ENCODE measurements around the gene INPP5A. TPM values are rescaled to one million over a fixed set of nuclear protein-coding genes. Genes with fewer than 3 reads are reported as not detected.
"Not testable (repeated sequence)": the region's sequence is repeated elsewhere in the genome, so short reads cannot be mapped to it uniquely, and the experiment has no call there.

Gene INPP5A
- total RNA-seq, result 10 to 100 TPM; 34.7 to 43.5 TPM
- polyA plus RNA-seq (ENCODE audit: insufficient read length in 2 of 2), result 10 to 100 TPM; 40.5 to 42.0 TPM
- long read RNA-seq, donor 1, transcript INPP5A-203 (16 exons, 2,967 nt), result major isoform, 8 of 8 reads
- long read RNA-seq, donor 1, partial matches to known transcripts, result 0 of 8 reads
- long read RNA-seq, donor 1, other reads (novel, unspliced or antisense), result 0 of 8 reads
- long read RNA-seq, donor 2, partial matches to known transcripts, result 18 of 27 reads
- long read RNA-seq, donor 2, other reads (novel, unspliced or antisense), result 6 of 27 reads
- long read RNA-seq, donor 3, partial matches to known transcripts, result 0 of 3 reads
- long read RNA-seq, donor 3, other reads (novel, unspliced or antisense), result 0 of 3 reads
- long read RNA-seq, donor 4, partial matches to known transcripts, result 68 of 73 reads
- long read RNA-seq, donor 4, other reads (novel, unspliced or antisense), result 0 of 73 reads

- peak within 1 kb of the TSS; percentile 51 for H3K27ac ChIP-seq (ENCODE audit: low read depth, low read length)
- H3K9me3 ChIP-seq (ENCODE audit: control insufficient read depth, insufficient read depth, low read length), result no peaks in the 10 kb centered on the region
- peak within 1 kb of the TSS; percentile 62 for H3K4me3 ChIP-seq (ENCODE audit: low read depth, low read length)
- WGBS (ENCODE audit: insufficient coverage), result under 1% methylated on average over 50 of the region's 50 CpGs
- H3K27me3 ChIP-seq (ENCODE audit: control insufficient read depth, insufficient read depth, low read length), result no peaks in the 10 kb centered on the region
- peaks cover 65% of the 10 kb centered on the region for H3K4me1 ChIP-seq (ENCODE audit: control insufficient read depth, insufficient read depth, low read length)
- peaks cover 24% of the 10 kb centered on the region for H3K36me3 ChIP-seq (ENCODE audit: control insufficient read depth, insufficient read depth, low read length)
- DNase-seq (ENCODE audit: low read depth in 4 of 6, low spot score in 6 of 6), result no peak
These were observed at the start of gene INPP5A for GRCh38 chr10:132537684-132538001. Gene INPP5A (plus strand): TSS chr10:132537787. CDS start chr10:132538097, 310 bp downstream.

GRCh38 chr10:132488231-132488821, 49.3 kb upstream of the INPP5A start:
- Histone ChIP-seq H3K4me1 (ENCODE audit: control insufficient read depth, insufficient read depth, low read length) (peaks cover 26% of the 10 kb centered on the region), H3K9me3 (ENCODE audit: control insufficient read depth, insufficient read depth, low read length) (no peaks in the 10 kb centered on the region), H3K4me3 (ENCODE audit: low read depth, low read length) (no peak overlapping the region), H3K27me3 (ENCODE audit: control insufficient read depth, insufficient read depth, low read length) (no peaks in the 10 kb centered on the region), H3K36me3 (ENCODE audit: control insufficient read depth, insufficient read depth, low read length) (no peaks in the 10 kb centered on the region), H3K27ac (ENCODE audit: low read depth, low read length) (no peak overlapping the region)
- DNase-seq (ENCODE audit: low read depth in 4 of 6, low spot score in 6 of 6), result no peak
- WGBS (ENCODE audit: insufficient coverage), result 96% methylated on average over 16 of the region's 16 CpGs

GRCh38 chr10:132489053-132489703, 48.4 kb upstream of the INPP5A start:
- 82% methylated on average over 20 of the region's 21 CpGs for WGBS (ENCODE audit: insufficient coverage)
- Histone ChIP-seq H3K36me3 (ENCODE audit: control insufficient read depth, insufficient read depth, low read length) (no peaks in the 10 kb centered on the region), H3K4me1 (ENCODE audit: control insufficient read depth, insufficient read depth, low read length) (peaks cover 30% of the 10 kb centered on the region), H3K9me3 (ENCODE audit: control insufficient read depth, insufficient read depth, low read length) (no peaks in the 10 kb centered on the region), H3K4me3 (ENCODE audit: low read depth, low read length) (no peak overlapping the region), H3K27me3 (ENCODE audit: control insufficient read depth, insufficient read depth, low read length) (no peaks in the 10 kb centered on the region), H3K27ac (ENCODE audit: low read depth, low read length) (no peak overlapping the region)
- no peak for DNase-seq (ENCODE audit: low read depth in 4 of 6, low spot score in 6 of 6)

GRCh38 chr10:132489704-132490534, 47.7 kb upstream of the INPP5A start:
- no peak overlapping the region for H3K4me3 ChIP-seq (ENCODE audit: low read depth, low read length)
- no peaks in the 10 kb centered on the region for H3K27me3 ChIP-seq (ENCODE audit: control insufficient read depth, insufficient read depth, low read length)
- WGBS (ENCODE audit: insufficient coverage), result 68% methylated on average over 27 of the region's 31 CpGs
- H3K4me1 ChIP-seq (ENCODE audit: control insufficient read depth, insufficient read depth, low read length), result peaks cover 30% of the 10 kb centered on the region
- H3K36me3 ChIP-seq (ENCODE audit: control insufficient read depth, insufficient read depth, low read length), result no peaks in the 10 kb centered on the region
- no peak overlapping the region for H3K27ac ChIP-seq (ENCODE audit: low read depth, low read length)
- DNase-seq (ENCODE audit: low read depth in 4 of 6, low spot score in 6 of 6), result no peak
- H3K9me3 ChIP-seq (ENCODE audit: control insufficient read depth, insufficient read depth, low read length), result no peaks in the 10 kb centered on the region

- H3K36me3 ChIP-seq (ENCODE audit: control insufficient read depth, insufficient read depth, low read length); H3K27me3 ChIP-seq (ENCODE audit: control insufficient read depth, insufficient read depth, low read length); H3K9me3 ChIP-seq (ENCODE audit: control insufficient read depth, insufficient read depth, low read length); H3K4me3 ChIP-seq (ENCODE audit: low read depth, low read length); H3K27ac ChIP-seq (ENCODE audit: low read depth, low read length); DNase-seq (ENCODE audit: low read depth in 4 of 6, low spot score in 6 of 6): not testable (repeated sequence)
- 98% methylated on average over 6 of the region's 8 CpGs for WGBS (ENCODE audit: insufficient coverage)
- H3K4me1 ChIP-seq (ENCODE audit: control insufficient read depth, insufficient read depth, low read length), result peaks cover 31% of the 10 kb centered on the region
These were observed 46.1 kb upstream of the INPP5A start for GRCh38 chr10:132491534-132491933.

- Histone ChIP-seq H3K4me3 (ENCODE audit: low read depth, low read length) (no peak overlapping the region), H3K27ac (ENCODE audit: low read depth, low read length) (peak overlapping the region; percentile 67), H3K9me3 (ENCODE audit: control insufficient read depth, insufficient read depth, low read length) (no peaks in the 10 kb centered on the region), H3K4me1 (ENCODE audit: control insufficient read depth, insufficient read depth, low read length) (peaks cover 41% of the 10 kb centered on the region), H3K27me3 (ENCODE audit: control insufficient read depth, insufficient read depth, low read length) (peaks cover 2% of the 10 kb centered on the region), H3K36me3 (ENCODE audit: control insufficient read depth, insufficient read depth, low read length) (no peaks in the 10 kb centered on the region)
- 47% methylated on average over 21 of the region's 21 CpGs for WGBS (ENCODE audit: insufficient coverage)
- peak in 2 of 6 donors; percentile 45 for DNase-seq (ENCODE audit: low read depth in 4 of 6, low spot score in 6 of 6)
These were observed 45.1 kb upstream of the INPP5A start for GRCh38 chr10:132492323-132493025.

GRCh38 chr10:132493246-132493755, 44.3 kb upstream of the INPP5A start:
- 84% methylated on average over 5 of the region's 8 CpGs for WGBS (ENCODE audit: insufficient coverage)
- no peak overlapping the region for H3K27ac ChIP-seq (ENCODE audit: low read depth, low read length)

GRCh38 chr10:132493756-132494290, 43.8 kb upstream of the INPP5A start:
- Histone ChIP-seq H3K27ac (ENCODE audit: low read depth, low read length) (no peak overlapping the region), H3K4me3 (ENCODE audit: low read depth, low read length) (no peak overlapping the region), H3K36me3 (ENCODE audit: control insufficient read depth, insufficient read depth, low read length) (no peaks in the 10 kb centered on the region), H3K9me3 (ENCODE audit: control insufficient read depth, insufficient read depth, low read length) (no peaks in the 10 kb centered on the region), H3K27me3 (ENCODE audit: control insufficient read depth, insufficient read depth, low read length) (peaks cover 2% of the 10 kb centered on the region), H3K4me1 (ENCODE audit: control insufficient read depth, insufficient read depth, low read length) (peaks cover 48% of the 10 kb centered on the region)
- 91% methylated on average over 14 of the region's 16 CpGs for WGBS (ENCODE audit: insufficient coverage)
- no peak for DNase-seq (ENCODE audit: low read depth in 4 of 6, low spot score in 6 of 6)

More at GRCh38 chr10:132493246-132493755, 44.3 kb upstream of the INPP5A start:
- Histone ChIP-seq H3K36me3 (ENCODE audit: control insufficient read depth, insufficient read depth, low read length) (no peaks in the 10 kb centered on the region), H3K27me3 (ENCODE audit: control insufficient read depth, insufficient read depth, low read length) (peaks cover 2% of the 10 kb centered on the region), H3K9me3 (ENCODE audit: control insufficient read depth, insufficient read depth, low read length) (no peaks in the 10 kb centered on the region), H3K4me1 (ENCODE audit: control insufficient read depth, insufficient read depth, low read length) (peaks cover 49% of the 10 kb centered on the region), H3K4me3 (ENCODE audit: low read depth, low read length) (no peak overlapping the region)
- DNase-seq (ENCODE audit: low read depth in 4 of 6, low spot score in 6 of 6), result no peak
